ENCODE measurements around the gene FMOD.

- TF ChIP-seq CTCF (conservative IDR thresholded peaks at IDR 0.05) (no peak), ZFX (IDR thresholded peaks at IDR 0.05) (no peak)
Observed at GRCh38 chr1:203296460-203297073, 54.4 kb downstream of the FMOD start.
